GM12874 (cell line): ENCODE results near the gene MET.

Experiments
- TF ChIP-seq, protein P1 (sequence below): IDR thresholded peaks from 2 replicates; pipeline ENCODE4 v1.5.1; 2011; ENCODE audit warnings: low read depth, mild to moderate bottlenecking, control low read depth, low read length, moderate library complexity; ENCODE audit not compliant: insufficient read depth

The MET gene

DNA sequence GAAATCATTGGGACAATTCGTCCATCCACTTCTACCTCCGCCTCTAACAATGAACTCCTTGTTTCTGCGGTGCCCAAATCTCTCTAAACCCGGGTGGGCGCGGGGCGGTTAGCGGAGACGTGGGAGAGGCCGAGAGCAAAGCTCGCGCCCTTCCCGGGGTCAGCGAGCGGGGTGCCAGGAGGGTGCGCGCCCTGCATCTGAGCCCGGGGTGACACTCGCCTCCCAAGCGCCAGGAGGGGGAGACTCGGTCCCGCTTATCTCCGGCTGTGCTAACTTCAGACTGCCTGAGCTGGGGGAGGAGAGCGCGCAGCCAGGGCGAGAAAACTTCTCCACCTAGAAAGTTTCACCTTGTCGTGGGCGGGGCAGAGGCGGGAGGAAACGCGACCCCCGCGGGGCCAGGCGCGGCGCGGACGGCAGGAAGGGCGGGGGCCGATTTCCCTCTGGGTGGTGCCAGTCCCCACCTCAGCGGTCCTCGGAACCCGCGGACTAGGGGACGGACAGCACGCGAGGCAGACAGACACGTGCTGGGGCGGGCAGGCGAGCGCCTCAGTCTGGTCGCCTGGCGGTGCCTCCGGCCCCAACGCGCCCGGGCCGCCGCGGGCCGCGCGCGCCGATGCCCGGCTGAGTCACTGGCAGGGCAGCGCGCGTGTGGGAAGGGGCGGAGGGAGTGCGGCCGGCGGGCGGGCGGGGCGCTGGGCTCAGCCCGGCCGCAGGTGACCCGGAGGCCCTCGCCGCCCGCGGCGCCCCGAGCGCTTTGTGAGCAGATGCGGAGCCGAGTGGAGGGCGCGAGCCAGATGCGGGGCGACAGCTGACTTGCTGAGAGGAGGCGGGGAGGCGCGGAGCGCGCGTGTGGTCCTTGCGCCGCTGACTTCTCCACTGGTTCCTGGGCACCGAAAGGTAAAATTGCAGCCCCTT lies at the start of gene MET:
TSS of gene MET (plus strand) at position 516 of the 915 bp plus-strand sequence. CDS start 26,889 bp downstream, outside the sequence.
- TF ChIP-seq, protein P1, sequence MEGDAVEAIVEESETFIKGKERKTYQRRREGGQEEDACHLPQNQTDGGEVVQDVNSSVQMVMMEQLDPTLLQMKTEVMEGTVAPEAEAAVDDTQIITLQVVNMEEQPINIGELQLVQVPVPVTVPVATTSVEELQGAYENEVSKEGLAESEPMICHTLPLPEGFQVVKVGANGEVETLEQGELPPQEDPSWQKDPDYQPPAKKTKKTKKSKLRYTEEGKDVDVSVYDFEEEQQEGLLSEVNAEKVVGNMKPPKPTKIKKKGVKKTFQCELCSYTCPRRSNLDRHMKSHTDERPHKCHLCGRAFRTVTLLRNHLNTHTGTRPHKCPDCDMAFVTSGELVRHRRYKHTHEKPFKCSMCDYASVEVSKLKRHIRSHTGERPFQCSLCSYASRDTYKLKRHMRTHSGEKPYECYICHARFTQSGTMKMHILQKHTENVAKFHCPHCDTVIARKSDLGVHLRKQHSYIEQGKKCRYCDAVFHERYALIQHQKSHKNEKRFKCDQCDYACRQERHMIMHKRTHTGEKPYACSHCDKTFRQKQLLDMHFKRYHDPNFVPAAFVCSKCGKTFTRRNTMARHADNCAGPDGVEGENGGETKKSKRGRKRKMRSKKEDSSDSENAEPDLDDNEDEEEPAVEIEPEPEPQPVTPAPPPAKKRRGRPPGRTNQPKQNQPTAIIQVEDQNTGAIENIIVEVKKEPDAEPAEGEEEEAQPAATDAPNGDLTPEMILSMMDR: peak; percentile 38; the same call in 1 of the 2 replicates

- TF ChIP-seq, protein P1: no peak
Observed at GRCh38 chr7:116626886-116627285, 45.1 kb upstream of the MET start.

DNA sequence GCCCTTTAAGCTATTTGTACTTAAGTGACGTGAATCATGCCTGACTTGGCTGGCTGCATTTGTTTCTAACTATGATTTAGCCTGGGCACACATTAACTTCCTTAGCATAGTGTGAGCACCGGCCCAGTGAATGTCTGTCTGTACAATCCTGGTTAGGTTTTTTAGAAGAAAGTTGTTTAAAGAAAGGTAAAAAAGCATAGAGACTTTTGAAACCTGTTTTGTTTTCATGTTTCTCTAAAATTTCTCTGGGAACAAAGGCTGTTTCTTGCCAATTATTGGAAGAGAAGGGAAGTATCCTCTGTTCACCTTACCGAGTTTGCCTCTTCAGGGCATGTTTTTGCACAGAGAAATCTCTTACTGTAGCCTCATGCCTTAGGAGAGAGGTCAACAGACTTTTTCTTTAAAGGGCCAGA lies 42.9 kb upstream of the MET start:
- TF ChIP-seq, protein P1: no peak

- TF ChIP-seq, protein P1: no peak
Observed at GRCh38 chr7:116630357-116630756, 41.6 kb upstream of the MET start.

GRCh38 chr7:116630932-116631671 lies 40.9 kb upstream of the MET start:
- TF ChIP-seq, protein P1: no peak

GRCh38 chr7:116631676-116632075 lies 40.3 kb upstream of the MET start:
- TF ChIP-seq, protein P1: no peak

GRCh38 chr7:116632384-116632783 lies 39.6 kb upstream of the MET start:
- TF ChIP-seq, protein P1: no peak
